Large intestine (tissue), 3 donors: Measurements from ENCODE around the gene CLEC1B. TPM values are rescaled to one million over a fixed set of nuclear protein-coding genes. Genes with fewer than 3 reads are reported as not detected.
"Not testable (repeated sequence)": the region's sequence is repeated elsewhere in the genome, so short reads cannot be mapped to it uniquely, and the experiment has no call there.

Experiments
- DNase-seq, 2 donors: peaks; one replicate each; pipeline versions ENCODE4 v3.0.0 to v3.0.0-alpha.2; 2013
- H3K27ac ChIP-seq: one replicate; pipeline ENCODE4 v1.5.1; 2013; ENCODE audit warnings: low read length
- H3K27me3 ChIP-seq: 2 replicates; pipeline ENCODE4 v1.6.1; 2013; ENCODE audit warnings: low read length; ENCODE audit not compliant: control insufficient read depth, insufficient read depth
- H3K36me3 ChIP-seq: 2 replicates; pipeline ENCODE4 v1.6.1; 2013; ENCODE audit warnings: low read length; ENCODE audit not compliant: control insufficient read depth, insufficient read depth
- H3K4me1 ChIP-seq: one replicate; pipeline ENCODE4 v1.6.1; 2013; ENCODE audit warnings: low read length; ENCODE audit not compliant: control insufficient read depth, insufficient read depth
- H3K4me3 ChIP-seq: one replicate; pipeline ENCODE4 v1.5.1; 2013; ENCODE audit warnings: low read length
- H3K9me3 ChIP-seq: one replicate; pipeline ENCODE4 v1.6.1; 2013; ENCODE audit warnings: mild to moderate bottlenecking, low read depth, low read length, moderate library complexity; ENCODE audit not compliant: control insufficient read depth
- WGBS: methylation state at CpG from one replicate; pipeline ENCODE4 v1.1.5; 2013; ENCODE audit warnings: low lambda C conversion rate; ENCODE audit not compliant: insufficient coverage; 5-methylcytosine and 5-hydroxymethylcytosine counted together
- polyA plus RNA-seq: library from polyadenylated mRNA; unstranded; fragments of 120-200 nt; gene quantifications from one replicate; pipeline ENCODE4 v1.2.1, GENCODE V29; 2013

Gene CLEC1B
- polyA plus RNA-seq, 1 donor: 0.19 TPM

DNA sequence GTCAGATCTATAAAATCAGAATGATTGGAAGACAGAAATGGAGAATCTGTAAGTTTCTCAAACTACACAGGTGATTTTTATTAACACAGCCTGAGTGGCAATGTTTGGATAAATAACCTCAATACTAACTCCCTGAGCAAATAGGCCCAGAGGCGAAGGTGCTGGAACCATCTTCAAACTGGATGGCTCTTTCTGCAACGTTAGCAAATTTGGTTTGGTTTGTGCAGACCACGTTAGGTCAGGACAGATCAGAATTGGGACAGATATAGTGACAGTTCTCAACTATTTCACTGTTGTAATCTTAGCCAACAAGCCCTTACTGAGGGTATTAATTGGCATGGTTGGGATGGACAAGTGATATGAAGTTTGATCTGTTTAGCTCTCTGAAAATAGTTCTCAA, 22.4 kb upstream of the CLEC1B start:
- no peak for DNase-seq
- H3K9me3 ChIP-seq: no peaks in the 10 kb centered on the region
- no peaks in the 10 kb centered on the region for H3K27me3 ChIP-seq
- no peaks in the 10 kb centered on the region for H3K4me1 ChIP-seq
- no peak overlapping the region for H3K4me3 ChIP-seq
- H3K36me3 ChIP-seq: no peaks in the 10 kb centered on the region
- no CpG with 5 or more reads among the region's 3 CpGs for WGBS
- H3K27ac ChIP-seq: no peak overlapping the region

DNA sequence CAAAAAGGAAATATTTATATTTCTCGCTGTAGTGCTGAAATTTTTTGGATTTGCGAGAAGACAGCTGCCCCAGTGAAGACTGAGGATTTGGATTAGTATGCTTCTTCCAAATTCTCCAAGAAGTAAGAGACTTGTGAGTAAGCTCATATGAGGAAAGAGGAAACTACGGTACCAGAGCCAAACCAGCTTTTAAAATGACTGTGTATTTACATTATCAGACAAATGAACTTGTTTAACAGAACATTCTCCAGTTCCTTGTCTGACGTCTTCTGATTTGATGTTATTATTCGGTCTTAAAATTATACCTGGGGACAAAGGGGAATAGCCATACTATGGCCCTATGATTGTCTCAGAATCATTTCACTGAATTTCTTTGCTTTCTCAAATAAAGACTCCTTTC, 19.5 kb upstream of the CLEC1B start:
- Histone ChIP-seq H3K36me3 (no peaks in the 10 kb centered on the region), H3K27me3 (no peaks in the 10 kb centered on the region), H3K4me3 (no peak overlapping the region), H3K9me3 (no peaks in the 10 kb centered on the region), H3K27ac (no peak overlapping the region), H3K4me1 (no peaks in the 10 kb centered on the region)
- DNase-seq: no peak
- whole genome bisulfite sequencing: 53% methylated on average over 3 of the region's 5 CpGs

DNA sequence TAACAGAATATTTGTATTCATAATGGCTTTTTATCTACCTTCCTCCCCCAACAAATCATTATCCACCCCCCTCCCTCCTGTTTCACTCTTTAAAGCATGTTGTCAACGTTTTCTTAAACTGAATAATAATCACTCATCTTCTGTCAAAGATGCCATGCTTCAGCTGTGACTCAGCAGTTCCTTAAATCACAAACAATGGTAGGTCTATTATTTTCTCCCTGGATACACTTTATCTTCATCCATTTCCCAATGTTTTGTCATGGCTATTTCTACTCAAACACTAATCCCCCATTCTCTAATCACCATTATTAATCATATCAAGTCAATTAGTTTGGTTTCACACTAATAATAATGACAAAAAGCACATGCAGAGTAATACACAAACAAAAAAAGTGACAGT, 18.0 kb upstream of the CLEC1B start:
- no peaks in the 10 kb centered on the region for H3K4me1 ChIP-seq
- DNase-seq: no peak
- H3K9me3 ChIP-seq: no peaks in the 10 kb centered on the region
- H3K4me3 ChIP-seq: no peak overlapping the region
- no peak overlapping the region for H3K27ac ChIP-seq
- 17% methylated on average over 1 of the region's 1 CpG for WGBS
- no peaks in the 10 kb centered on the region for H3K27me3 ChIP-seq
- no peaks in the 10 kb centered on the region for H3K36me3 ChIP-seq

DNA sequence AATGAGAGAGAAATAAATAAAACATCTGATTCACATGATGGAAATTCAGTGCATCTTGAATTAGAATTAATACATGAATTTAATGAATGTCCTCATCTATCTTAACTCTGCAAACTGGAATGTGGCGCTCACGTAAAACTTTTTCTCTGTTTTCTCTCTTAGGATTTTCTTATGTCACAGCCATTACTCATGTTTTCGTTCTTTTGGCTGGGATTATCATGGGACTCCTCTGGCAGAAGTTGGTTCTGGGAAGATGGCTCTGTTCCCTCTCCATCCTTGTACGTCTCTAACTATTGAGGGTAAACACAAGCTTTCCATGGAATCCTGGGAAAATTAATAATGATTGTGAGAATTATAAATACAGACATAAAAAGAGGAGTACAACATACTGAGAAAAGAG, 16.5 kb upstream of the CLEC1B start:
- Histone ChIP-seq H3K36me3 (no peaks in the 10 kb centered on the region), H3K27me3 (no peaks in the 10 kb centered on the region), H3K4me3 (no peak overlapping the region), H3K9me3 (no peaks in the 10 kb centered on the region), H3K4me1 (no peaks in the 10 kb centered on the region), H3K27ac (no peak overlapping the region)
- WGBS: 60% methylated on average over 1 of the region's 4 CpGs
- DNase-seq: no peak

DNA sequence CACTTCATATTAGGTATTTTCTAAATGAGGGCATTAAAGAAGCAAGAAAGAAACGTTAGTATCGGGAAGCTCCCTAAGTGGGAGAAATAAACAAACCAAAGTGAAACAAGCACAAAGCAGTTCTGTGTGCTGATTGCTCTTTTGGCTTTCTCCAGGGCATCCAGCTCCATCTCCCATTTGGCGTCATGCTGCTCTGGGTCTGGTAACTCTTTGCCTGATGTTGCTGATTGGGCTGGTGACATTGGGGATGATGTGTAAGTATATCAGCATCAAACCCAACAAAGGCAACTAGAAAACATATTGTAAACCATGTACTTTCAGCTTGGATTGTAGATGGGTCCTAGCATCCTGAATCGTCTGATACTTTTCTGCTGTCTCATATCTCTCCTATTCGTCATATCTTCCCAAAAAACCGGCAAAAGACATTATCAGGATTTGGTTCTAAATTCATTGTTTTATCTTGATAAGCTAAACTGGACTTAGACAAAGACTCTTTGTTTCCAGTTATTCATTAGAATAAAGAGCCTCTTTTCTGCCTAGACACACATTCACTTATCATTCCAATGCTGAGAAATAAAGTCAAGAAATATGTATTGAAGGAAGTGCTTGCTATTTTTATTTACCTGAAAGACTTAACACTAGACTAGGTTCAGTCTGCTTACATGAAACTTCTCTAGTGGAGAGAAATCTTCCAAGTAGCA, 13.9 kb upstream of the CLEC1B start:
- DNase-seq: no peak
- Histone ChIP-seq H3K36me3 (no peaks in the 10 kb centered on the region), H3K4me3 (no peak overlapping the region), H3K27ac (no peak overlapping the region), H3K9me3 (no peaks in the 10 kb centered on the region), H3K27me3 (no peaks in the 10 kb centered on the region), H3K4me1 (no peaks in the 10 kb centered on the region)
- no CpG with 5 or more reads among the region's 6 CpGs for WGBS

DNA sequence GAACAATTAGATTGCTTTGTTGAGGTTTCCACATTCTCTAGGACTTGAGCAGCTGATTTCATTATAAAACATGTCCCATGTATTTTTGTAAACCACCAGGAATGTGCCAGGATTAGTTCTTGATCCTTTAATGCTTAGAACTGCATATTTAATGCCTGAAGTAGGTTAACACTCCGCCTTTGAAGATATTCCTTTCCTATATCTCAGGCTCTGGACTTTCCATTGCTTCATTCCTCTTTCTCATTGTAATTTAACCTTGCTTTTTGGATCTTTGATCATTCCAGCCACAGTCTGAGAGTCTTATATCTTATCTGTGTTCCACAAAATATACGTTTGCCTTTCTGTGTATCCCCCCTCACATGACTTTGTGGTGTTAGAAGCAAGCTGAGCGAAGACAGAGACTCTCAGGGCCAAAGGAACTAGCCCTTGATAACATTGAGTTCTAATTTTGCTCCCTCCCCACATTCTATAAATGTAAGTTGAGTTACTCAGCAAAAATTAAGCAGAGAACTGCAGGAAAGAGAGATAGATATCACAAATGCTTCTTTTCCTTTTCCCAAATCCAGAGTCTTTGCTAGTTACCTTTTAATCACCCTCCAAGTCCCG, 2.4 kb upstream of the CLEC1B start:
- no peak overlapping the region for H3K4me3 ChIP-seq
- DNase-seq: no peak
- no peaks in the 10 kb centered on the region for H3K27me3 ChIP-seq
- no peak overlapping the region for H3K27ac ChIP-seq
- H3K4me1 ChIP-seq: no peaks in the 10 kb centered on the region
- H3K9me3 ChIP-seq: no peaks in the 10 kb centered on the region
- no peaks in the 10 kb centered on the region for H3K36me3 ChIP-seq
- 96% methylated on average over 2 of the region's 4 CpGs for WGBS

DNA sequence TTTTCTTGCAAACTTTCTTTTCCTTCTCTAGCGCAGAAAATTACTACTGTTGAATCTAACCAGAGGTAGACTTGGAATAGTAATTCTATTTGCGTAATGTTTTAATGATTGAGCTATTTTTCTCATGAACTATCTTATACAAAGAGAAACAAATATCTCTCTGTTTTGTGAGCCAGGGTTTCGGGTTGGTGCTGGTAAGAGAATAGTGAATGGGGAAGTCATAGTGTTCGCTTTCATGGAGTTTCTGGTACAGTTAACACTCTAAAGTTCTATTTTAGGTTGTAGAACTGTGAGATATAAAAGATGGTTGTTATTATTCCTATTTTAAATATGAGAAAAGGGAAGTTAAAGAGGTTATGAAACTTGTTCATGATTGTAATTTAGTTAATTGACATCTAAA, 6.6 kb downstream of the CLEC1B start:
- no peak overlapping the region for H3K4me3 ChIP-seq
- no peaks in the 10 kb centered on the region for H3K4me1 ChIP-seq
- DNase-seq: no peak
- no peaks in the 10 kb centered on the region for H3K9me3 ChIP-seq
- H3K36me3 ChIP-seq: no peaks in the 10 kb centered on the region
- no peak overlapping the region for H3K27ac ChIP-seq
- WGBS: 100% methylated on average over 1 of the region's 4 CpGs
- H3K27me3 ChIP-seq: no peaks in the 10 kb centered on the region

DNA sequence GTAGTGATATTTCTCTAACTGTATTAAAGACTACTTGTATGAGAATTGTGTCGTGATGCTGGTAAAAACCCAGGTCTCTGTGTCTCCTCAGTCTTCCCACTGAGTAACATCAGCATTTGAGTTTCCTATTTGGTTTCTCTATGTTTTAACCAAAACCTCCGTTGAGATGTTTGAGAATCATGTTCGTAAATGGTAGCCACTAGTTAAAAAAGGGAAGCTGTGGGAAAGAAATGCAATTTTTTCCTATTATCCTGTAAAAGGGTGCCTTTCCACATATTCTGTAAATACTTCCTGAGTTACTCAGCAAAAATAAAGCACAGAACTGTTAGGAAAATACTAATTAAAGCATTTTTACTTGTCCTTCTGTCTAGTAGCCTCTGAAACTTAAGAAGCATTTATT, 7.0 kb downstream of the CLEC1B start:
- no peak overlapping the region for H3K27ac ChIP-seq
- no peak overlapping the region for H3K4me3 ChIP-seq
- no peaks in the 10 kb centered on the region for H3K36me3 ChIP-seq
- no peaks in the 10 kb centered on the region for H3K27me3 ChIP-seq
- no CpG with 5 or more reads among the region's 3 CpGs for WGBS
- DNase-seq: no peak
- H3K9me3 ChIP-seq: no peaks in the 10 kb centered on the region
- no peaks in the 10 kb centered on the region for H3K4me1 ChIP-seq

DNA sequence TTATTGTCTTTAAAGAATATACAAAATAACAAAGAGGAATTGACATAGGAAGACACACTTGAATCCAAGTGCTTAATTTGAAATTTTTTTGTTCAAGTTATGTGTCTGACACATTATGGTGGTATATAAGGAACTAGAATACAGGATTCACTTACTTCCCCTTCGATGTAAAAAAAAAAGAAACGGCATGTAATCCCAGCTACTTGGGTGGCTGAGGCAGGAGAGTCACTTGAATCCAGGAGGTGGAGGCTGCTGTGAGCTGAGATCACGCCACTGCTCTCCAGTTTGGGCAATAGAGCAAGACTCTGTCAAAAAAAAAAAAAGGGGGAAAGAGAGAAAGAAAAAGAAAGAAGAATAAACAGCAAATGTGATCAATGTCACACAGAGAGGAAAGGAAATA, 18.8 kb downstream of the CLEC1B start:
- no peaks in the 10 kb centered on the region for H3K9me3 ChIP-seq
- WGBS: 95% methylated on average over 3 of the region's 3 CpGs

DNA sequence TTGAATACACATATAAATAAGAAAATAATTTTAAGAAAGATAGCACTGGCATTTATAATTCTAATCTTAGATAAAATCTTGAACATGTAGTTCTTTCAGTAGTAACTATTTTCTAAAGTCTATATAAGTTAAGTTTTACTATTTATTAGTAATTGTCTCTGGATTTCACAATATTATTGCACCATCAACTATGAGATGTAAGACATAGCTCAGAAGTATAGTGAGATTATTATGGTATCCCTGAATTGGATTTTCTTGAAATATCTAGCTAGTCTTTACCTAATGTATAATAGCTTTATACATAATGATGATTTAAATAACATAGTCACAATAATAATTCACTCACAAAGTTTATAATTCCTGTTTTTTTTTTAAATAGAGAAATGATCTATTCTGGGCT, 21.0 kb downstream of the CLEC1B start:
- Histone ChIP-seq H3K9me3 (no peaks in the 10 kb centered on the region), H3K27me3 (no peaks in the 10 kb centered on the region), H3K27ac (no peak overlapping the region), H3K36me3 (no peaks in the 10 kb centered on the region), H3K4me1 (no peaks in the 10 kb centered on the region), H3K4me3 (no peak overlapping the region)
- DNase-seq: no peak

More for the DNA sequence above, 18.8 kb downstream of the CLEC1B start:
- Histone ChIP-seq H3K36me3 (no peaks in the 10 kb centered on the region), H3K27me3 (no peaks in the 10 kb centered on the region), H3K27ac (no peak overlapping the region), H3K4me3 (no peak overlapping the region), H3K4me1 (no peaks in the 10 kb centered on the region)
- no peak for DNase-seq

DNA sequence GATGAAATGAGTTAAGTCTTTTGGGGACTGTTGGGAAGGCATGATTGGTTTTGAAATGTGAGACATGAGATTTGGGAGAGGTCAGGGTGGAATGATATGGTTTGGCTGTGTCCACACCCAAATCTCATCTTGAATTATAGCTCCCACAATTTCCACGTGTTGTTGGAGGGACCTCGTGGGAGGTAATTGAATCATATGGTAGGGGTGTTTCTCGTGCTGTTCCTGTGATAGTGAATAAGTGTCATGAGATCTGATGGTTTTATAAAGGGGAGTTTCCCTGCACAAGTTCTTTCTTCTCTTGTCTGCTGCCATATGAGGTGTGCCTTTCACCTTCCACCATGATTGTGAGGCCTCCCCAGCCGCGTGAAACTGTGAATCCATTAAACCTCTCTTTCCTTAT, 22.3 kb downstream of the CLEC1B start:
- WGBS: no CpG with 5 or more reads among the region's 5 CpGs
- not testable (repeated sequence) for H3K9me3 ChIP-seq, H3K36me3 ChIP-seq, H3K27ac ChIP-seq, H3K4me3 ChIP-seq, H3K4me1 ChIP-seq, H3K27me3 ChIP-seq, DNase-seq
